Glomerular endothelial cell (primary cell): ENCODE results near the gene ATP6AP2. TPM values are rescaled to one million over a fixed set of nuclear protein-coding genes. Genes with fewer than 3 reads are reported as not detected.
"Not testable (repeated sequence)": the region's sequence is repeated elsewhere in the genome, so short reads cannot be mapped to it uniquely, and the experiment has no call there.

Experiments used
- DNase-seq: peaks from one replicate; pipeline ENCODE4 v3.0.0-alpha.2; 2011; ENCODE audit warnings: low read depth, low spot score; ENCODE audit errors: extremely low read depth
- total RNA-seq: library from RNA; depleted of rRNA; stranded (reverse); fragments of >200 nt; gene quantifications from 2 replicates; pipeline ENCODE4 v1.2.3, GENCODE V29; 2015

ATP6AP2 gene, protein sequence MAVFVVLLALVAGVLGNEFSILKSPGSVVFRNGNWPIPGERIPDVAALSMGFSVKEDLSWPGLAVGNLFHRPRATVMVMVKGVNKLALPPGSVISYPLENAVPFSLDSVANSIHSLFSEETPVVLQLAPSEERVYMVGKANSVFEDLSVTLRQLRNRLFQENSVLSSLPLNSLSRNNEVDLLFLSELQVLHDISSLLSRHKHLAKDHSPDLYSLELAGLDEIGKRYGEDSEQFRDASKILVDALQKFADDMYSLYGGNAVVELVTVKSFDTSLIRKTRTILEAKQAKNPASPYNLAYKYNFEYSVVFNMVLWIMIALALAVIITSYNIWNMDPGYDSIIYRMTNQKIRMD
- total RNA-seq, result 130 and 192 TPM in 2 replicates

DNA sequence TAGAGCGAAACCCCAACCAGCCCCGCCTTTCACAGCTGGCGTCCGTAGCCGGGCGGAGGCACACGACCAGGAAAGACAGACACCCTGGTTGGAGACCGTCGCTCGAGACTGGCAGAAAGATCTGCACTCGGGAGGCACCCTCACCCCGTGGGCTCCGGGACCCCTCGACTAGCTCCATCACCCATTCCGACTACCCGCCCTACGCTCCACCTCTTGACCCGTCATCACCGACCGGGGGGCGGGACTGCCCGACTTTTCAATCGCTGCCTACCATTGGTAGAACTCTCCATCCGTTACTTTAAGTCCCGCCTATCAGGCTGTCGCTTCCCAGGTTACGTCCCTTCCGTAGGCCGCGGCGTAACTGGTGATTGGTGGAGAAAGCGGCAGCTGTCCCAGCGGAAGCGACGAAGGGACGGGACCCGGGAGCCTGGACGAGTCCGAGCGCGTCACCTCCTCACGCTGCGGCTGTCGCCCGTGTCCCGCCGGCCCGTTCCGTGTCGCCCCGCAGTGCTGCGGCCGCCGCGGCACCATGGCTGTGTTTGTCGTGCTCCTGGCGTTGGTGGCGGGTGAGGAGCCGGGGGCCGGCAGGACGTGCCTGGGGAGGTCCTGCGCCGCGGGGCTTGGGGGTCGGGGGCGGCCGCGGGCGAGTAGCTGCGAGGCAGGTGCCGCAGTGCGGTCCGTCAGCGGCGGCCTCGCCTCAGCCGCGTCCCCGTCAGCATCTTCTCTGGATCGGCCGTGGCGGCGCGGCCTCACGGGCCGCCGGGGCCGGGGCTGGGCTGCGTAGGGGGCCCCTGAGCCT lies at the start of gene ATP6AP2:
Gene ATP6AP2 (plus strand): TSS at position 434 of the 799 bp plus-strand sequence. CDS start 96 bp downstream, at position 530.
- peak; percentile 58 for DNase-seq

DNA sequence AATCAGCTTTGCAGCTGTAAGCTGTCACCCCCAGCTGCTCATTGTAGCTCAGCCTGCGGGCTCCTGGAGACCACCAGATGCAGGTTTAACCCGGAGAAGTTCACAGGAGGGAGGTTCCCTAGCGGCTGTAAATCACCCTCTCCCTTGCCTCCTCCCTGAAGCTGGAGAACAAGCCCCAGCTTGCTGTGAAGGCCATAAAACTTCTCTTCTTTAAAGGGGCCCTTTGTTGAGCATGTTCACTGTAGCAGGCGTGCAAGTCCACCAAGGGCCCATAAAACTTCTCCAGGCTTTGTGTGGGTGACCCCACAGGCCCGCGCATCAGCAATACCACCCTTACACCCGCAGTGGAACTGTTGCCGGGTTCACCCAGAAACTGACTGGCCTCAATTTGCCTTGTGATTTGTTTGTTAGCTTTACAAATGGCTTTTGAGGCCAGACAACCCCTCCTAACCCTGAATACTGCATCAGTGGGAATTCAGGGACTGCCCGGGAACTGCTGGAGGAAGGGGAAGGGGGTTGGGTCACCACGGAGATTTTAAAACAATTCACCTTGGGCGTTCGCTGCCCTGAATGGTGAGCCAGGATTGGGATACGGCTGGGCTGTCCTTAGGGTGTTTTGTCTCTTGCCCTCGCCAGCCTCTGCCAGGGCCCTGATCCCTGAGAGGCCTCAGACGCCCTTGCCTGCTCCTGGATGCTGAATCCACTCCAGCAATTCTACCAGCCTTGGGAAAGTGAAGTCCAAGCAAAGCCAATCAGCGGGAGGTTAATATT lies 49.5 kb upstream of the ATP6AP2 start:
- DNase-seq, result no peak

DNA sequence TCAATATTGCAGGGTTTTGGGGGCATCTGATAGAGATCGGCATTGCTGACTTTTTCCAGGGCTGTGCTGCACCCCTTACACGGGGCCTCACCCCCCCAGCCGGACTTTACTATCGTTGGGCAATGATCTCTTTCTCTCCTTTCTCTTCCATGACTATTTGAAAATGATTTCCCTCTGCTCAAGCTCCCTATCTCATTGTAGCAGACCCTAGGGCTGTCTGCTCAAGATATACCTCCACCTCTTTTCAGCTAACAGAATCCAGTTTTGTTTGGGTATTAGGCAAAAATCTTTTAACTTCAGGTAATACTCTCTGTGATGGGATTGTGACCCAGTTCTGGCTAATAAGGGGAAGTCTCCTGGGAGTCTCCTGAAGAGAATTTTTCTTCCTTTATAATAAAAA lies 43.5 kb upstream of the ATP6AP2 start:
- no peak for DNase-seq

DNA sequence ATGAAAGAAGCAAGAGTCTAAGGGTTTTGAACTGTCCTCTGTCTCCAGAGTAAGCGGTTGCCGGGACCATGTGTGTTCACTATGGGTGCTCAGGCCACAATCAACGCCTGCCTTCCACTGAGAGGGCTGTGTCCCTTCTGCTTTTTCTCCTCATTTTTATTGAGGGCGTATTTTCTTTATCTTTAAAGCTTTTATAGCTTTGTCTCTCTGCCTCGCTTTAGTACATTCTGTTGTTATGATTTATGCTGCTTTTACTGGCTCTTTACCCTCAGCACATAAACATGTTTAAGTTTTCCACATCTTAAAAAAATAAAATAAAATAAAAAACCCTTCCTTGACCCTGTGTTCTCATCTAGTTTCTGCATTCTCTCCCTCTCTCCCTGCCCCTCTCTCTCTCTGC lies 42.4 kb upstream of the ATP6AP2 start:
- no peak for DNase-seq

DNA sequence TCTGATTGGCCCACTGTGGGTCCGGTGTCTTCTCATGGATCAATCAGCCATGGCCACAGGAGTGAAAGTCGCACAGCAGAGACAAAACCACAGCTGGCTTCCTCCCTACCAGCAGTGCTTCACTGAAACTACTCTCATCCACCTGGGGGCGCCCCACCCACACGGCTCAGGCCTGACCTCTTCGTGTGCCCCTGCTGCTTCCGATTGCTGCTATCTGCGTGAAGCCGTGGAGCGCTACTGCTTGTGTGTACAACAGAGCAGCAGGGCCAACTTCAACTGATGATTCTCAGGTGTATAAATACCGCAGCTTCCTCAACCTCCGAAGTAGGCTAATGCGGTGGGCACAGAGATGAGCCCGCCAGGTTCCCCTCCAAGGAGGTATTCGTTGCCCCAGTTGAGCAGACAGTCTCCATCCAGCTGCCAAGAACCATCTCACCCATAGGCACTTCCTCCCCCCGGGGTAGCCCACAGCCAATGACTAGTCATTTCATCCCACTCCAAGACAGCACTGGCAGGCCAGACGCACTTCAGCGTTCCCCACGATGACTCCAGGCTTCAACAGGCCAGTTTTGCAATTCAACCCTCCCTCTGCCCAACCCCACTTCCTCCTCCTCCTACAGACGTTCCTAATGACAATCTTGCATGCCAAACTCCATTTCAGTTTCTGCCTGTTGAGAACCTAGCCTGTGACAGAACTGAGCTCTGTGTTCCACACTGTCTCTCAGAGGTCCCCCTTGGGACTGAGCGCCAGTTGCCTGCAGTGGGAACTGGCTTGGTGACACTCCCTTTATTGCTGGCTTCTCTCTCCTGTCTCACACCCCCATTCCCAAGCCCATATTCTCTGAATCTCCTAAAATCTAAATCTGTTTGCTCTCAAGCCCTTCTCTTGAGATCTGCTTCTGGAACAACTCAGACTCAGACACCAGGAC lies 41.3 kb upstream of the ATP6AP2 start:
- DNase-seq, result no peak

DNA sequence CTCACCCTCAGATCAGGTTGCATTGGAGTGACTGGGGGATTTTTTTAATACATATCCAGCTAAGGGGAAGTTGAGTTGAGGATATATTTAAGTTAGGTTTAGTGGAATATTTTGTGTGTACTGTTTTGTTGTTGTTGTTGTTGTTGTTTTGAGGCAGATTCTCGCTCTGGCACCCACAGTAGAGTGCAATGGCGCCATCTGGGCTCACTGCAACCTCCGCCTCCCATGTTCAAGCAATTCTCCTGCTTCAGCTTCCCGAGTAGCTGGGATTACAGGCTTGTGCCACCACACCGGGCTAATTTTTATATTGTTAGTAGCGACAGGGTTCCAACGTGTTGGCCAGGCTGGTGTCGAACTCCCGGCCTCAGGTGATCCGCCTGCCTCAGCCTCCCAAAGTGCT lies 38.6 kb upstream of the ATP6AP2 start:
- DNase-seq, result no peak

DNA sequence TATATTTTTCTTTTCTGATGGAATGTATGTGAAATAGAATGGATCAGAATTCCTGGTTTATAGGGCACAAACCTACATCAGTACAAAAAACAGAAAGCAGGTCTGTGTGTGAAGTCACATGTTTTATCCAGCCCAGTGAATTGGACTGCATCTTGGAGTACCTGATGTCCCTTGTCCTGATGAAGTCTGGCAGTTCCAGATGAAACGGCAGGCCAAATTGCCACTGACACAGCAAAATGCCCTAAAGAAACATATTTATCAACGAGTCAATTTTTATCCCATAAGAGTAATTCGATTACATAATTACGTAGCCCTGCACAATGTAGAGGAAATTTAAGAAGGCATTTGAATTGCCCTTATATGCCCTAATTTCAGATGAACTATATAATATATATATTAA lies 37.8 kb upstream of the ATP6AP2 start:
- DNase-seq, result no peak

DNA sequence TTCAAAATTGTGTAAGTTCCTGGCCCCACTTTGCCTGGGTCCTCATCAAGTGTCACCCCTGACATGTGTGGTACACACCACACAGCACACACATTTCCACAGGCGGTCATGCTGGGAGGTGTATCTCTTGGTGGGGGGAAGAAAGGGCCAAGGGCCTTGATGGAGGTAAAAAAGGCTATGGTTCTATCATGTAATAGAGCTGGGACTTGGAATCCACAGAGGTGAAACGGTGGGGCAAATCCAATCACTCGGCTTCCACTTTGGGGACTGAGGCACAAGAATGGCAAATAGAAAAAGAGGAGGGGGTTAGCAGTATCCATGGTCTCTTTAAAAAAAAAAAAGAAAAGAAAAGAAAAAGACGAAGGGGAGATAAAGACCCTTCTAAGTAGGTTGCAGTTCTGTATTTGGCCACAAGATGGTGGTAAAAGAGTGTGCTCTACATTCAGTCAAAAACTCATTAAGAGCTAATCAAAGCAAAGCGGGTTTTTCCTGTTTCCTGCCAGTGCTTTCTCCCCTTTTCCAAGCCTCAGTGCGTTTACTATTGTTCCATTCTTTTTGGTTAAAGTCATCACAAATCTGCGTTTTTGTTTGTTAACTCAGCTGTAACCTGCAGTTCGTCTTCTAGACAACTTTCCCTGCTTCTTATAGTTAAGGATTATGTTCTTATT lies 37.0 kb upstream of the ATP6AP2 start:
- peak; percentile 67 for DNase-seq

DNA sequence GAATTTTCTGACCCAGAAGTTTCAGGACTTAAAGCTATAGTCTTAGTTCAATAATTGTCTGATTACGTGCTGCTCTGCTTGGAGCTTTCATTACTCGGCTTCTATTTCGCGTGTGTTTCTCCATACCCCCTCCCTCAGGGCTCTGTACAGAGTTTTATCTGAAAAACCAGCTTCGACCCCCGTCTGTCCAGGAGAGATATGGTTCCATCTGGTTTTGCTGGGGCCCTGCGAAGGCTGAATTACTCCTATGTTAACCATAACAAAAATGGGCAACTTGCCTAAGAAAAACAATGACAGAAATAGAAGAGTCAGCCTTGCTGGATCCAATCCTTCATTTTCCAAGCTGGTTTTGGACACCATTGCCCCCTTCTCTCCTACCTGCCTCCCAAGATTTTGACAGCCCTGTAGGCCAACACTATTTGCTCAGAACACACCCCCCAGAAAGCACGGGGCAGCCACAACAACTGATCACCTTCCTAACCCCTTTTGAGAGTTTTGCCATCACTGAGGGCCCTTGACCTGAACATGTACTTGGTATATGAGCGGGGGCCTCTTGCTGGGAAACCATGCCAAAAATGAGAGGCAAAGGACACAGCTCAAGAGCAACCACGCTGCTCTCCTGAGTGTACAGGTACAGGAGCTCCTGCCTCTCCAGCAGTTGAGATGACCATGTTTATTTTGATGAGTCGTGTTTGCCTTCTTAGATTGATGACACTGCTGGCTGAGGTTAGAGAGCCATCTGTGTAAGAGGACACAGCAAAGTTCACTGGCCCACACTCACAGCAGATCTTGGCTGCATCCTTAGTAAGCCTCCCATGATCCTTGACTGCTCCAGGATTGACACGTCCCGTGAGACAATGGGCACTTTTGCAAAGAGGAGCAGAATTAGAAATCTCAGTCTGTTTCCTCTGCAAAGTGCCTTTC lies 36.2 kb upstream of the ATP6AP2 start:
- DNase-seq, result no peak

DNA sequence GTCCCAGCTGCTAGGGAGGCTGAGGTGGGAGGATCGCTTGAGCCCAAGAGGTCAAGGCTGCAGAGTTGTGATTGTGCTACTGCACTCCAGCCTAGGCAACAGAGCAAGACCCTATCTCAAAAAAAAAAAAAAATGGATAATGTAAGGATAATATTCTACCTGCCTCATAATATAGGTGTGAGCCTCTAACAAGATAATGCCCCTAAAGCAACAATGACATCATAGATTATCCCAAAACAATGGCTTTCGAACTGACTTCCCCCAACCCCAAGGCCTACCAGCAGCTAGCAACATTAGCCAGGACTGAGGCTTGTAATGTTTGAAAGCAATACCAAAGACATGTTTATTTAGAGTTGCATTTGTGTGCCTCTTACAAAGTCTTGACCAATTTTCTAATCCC lies 33.9 kb upstream of the ATP6AP2 start:
- DNase-seq, result no peak

DNA sequence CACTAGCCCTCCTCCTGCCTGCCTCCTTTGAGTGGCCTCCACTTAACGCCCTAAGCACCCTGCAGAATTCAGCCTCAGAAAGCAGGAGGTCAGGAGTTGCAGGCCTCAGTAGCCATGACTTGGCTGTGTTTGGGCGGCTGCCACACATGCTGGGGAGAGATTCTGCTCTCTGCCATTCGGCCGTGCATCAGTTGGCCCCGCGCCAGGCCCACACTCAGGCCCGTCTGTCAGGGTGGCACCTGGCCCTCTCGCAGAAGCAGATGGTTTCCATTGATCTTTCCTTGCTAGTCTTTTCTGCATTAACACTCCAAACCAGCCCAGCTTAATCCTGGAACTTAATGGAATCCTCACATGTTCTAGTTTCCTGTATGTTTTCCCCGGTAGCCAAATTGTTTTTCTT lies 30.7 kb upstream of the ATP6AP2 start:
- DNase-seq, result no peak

DNA sequence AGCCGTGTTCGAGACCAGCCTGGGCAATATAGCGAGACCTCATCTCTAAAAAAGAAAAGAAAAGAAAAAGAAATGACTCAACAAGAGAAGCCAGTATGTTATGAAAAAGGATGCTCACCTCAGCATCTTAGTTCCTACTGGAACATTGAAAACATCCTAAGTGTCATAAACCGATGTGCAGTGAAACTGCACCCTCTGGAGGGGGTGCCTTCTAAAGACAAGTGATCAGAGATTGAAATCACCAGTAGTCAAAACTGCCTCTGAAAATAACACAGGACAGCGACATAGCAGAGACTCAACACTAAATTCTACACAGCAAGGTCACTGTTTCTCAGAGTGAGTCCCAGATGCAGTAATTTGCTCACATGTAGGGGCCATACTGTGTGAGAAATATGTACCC lies 28.0 kb upstream of the ATP6AP2 start:
- no peak for DNase-seq

DNA sequence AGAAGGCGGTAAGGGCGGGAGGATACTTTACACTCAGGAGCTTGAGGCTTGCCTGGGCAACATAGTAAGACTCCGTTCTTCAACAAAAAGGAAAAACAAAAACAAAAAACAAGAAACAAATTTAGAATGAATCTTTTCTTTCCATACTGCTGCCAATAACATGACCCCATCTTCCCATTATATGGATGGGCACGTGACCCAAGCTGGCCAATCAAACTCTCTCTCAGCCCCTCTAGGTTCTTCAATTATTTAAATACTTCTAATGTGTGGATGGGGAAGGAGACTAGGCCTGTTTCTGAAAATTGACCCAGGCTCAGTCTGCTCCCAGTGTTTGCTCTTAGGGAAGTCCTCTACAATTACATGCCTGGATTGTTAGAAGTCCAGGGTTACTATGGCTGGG lies 22.2 kb upstream of the ATP6AP2 start:
- no peak for DNase-seq

DNA sequence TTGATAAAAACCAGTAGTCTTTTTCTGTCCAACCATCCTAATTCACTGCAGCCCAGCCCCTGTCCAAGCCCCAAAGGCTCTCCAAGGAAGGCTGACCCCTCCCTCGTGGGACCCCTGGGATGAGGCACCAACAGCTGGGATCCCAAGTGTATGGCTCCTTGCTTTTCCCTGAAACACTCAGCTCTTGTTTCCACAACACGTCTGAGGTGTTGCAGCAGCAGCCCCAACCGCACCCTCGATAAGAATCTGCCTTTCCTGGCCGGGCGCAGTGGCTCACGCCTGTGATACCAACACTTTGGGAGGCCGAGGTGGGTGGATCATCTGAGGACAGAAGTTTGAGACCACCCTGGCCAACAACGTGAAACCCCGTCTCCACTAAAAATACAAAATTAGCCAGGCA lies 17.0 kb upstream of the ATP6AP2 start:
- no peak for DNase-seq

DNA sequence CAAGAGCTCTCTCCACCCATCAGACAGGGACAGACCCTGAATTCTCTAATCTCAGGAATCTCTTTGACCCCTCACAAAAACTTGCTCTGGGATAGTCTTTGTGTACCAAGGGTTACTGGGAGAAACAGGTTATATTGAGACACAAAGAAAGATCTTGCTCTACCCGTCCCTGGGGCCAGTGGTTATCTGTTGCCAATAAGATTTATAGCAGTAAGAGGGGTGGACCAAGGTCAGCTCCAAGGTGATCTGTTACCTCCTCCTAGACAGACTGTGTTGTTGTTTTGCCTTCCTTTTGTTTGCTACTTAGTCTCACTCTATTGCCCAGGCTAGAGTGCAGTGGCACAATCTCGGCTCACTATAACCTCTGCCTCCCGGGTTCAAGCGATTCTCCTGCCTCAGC lies 16.3 kb upstream of the ATP6AP2 start:
- no peak for DNase-seq

DNA sequence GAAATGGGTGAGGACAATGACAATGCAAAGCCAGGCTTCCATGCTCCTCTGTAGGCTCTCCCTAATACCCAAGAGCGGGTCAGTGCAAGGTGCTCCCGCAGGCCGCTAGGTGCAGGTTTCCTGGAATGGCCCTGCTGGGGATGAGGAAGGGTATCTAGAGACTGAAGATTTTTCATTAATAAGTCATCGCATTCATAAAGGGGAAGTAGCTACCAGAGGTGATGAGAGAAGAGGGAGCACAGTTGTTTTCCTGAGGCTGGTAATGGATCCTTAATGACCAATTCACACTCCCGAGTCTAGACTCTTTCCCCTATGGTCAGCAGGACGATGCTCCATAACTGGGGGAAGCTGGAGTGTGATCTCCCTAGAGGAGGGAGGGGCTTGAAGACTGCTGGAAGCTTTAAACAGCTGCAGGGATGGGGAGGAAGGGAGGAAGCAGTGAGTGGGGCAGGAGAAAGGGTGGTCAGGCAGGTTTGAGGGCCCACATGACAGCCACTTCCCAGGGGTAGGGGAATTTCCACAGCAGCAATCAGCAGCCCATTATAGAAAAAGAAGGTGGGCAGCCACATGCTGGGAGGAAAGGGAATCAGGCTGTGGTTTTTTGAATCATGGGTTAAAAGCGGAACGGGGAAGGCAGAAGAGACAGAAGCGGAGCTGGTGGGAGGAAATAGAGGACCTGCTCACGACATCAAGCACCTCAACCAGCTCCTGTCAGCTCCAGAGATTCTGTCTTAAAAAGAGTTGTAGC lies 10.2 kb upstream of the ATP6AP2 start:
- no peak for DNase-seq

DNA sequence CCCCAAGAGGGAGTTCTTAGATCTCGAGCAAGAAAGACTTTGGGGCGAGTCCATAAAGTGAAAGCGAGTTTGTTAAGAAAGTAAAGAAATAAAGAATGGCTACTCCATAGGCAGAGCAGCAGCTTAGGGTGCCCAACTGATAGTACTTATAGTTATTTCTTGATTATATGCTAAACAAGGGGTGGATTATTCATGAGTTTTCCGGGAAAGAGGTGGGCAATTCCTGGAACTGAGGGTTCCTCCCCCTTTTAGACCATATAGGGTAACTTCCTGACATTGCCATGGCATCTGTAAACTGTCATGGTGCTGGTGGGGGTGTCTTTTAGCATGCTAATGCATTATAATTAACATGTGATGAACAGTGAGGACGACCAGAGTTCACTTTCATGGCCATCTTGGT lies 9.6 kb upstream of the ATP6AP2 start:
- DNase-seq, result not testable (repeated sequence)

DNA sequence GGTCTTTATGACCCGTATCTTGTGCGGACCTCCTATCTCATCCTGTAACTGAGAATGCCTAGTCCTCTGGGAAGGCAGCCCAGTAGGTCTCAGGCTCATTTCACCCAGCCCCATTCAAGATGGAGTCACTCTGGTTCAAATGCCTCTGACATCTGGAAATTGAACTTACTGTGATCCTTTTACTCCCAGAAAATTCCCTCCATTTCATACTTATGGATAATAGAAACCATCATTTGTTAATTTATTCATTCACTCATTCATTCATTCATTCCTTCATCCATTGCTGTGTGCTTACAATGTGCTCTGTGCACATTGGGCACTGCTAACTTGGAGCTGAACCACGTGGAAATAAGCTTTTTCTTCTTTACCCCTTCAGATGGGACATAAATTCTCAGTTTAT lies 9.2 kb upstream of the ATP6AP2 start:
- no peak for DNase-seq
